K562 (cell line): ENCODE measurements around the gene GCNT3. TPM values are rescaled to one million over a fixed set of nuclear protein-coding genes. Genes with fewer than 3 reads are reported as not detected.
A peak's percentile ranks its signal among the peaks of the same experiment; 100 is the strongest.

ENCODE experiments used
- ARNT ChIP-seq, 2 experiments: fragments of 450-650 bp; IDR thresholded peaks; 2 replicates each; pipeline ENCODE4 v1.6.1; 2016; ENCODE audit warnings: mild to moderate bottlenecking in 1 of 2
- CBX3 ChIP-seq, 2 experiments: IDR thresholded peaks; 1 replicate in 1 of 2; 2 replicates in 1 of 2; pipeline ENCODE4 v1.6.1; 2012; ENCODE audit warnings: inconsistent platforms in 2 of 2, low read length in 2 of 2, borderline replicate concordance in 1 of 2, control low read depth in 1 of 2
- CGGBP1 ChIP-seq: fragments of 250-450 bp; sonication (Bioruptor Pico); IDR thresholded peaks from 2 replicates; pipeline ENCODE4 v1.9.0; 2021; ENCODE audit warnings: mild to moderate bottlenecking
- HDAC2 ChIP-seq: fragments of 450-650 bp; IDR thresholded peaks from 2 replicates; pipeline ENCODE4 v1.6.1; 2016; ENCODE audit warnings: mild to moderate bottlenecking
- MLX ChIP-seq, 2 experiments: fragments of 450-650 bp in 1 of 2; sonication (generic) in 1 of 2; formaldehyde crosslinking; conservative IDR thresholded peaks; 2 replicates each; pipeline versions ENCODE4 v1.4.0 to v1.8.1; 2020 to 2022; ENCODE audit warnings: mild to moderate bottlenecking in 1 of 2, missing genetic modification reagents in 1 of 2
- PATZ1 ChIP-seq: fragments of 250-450 bp; sonication (Bioruptor Pico); IDR thresholded peaks from 2 replicates; pipeline ENCODE4 v1.5.0; 2020; ENCODE audit warnings: mild to moderate bottlenecking, borderline replicate concordance
- PHTF2 ChIP-seq: fragments of 250-450 bp; sonication (Bioruptor Pico); IDR thresholded peaks from 2 replicates; pipeline ENCODE4 v1.5.0; 2021; ENCODE audit warnings: mild to moderate bottlenecking
- RFX5 ChIP-seq: IDR thresholded peaks from 2 replicates; pipeline ENCODE4 v1.6.1; 2011; ENCODE audit warnings: low read depth, mild to moderate bottlenecking, improper control_type of control experiment, low read length
- ZEB2 ChIP-seq: fragments of 450-650 bp; IDR thresholded peaks from 2 replicates; pipeline ENCODE4 v1.6.1; 2016
- ZNF311 ChIP-seq: fragments of 250-450 bp; sonication (Bioruptor Pico); IDR thresholded peaks from 2 replicates; pipeline ENCODE4 v1.4.0; 2020; ENCODE audit warnings: mild to moderate bottlenecking, moderate library complexity
- ZNF79 ChIP-seq: fragments of 250-450 bp; sonication (Bioruptor Pico); IDR thresholded peaks from 2 replicates; pipeline ENCODE4 v1.4.0; 2020; ENCODE audit warnings: low read depth, mild to moderate bottlenecking, moderate library complexity
- polyA plus RNA-seq, 8 experiments: library from polyadenylated mRNA; depleted of rRNA in 4 of 8; stranded (reverse) in 5 of 8; unstranded in 3 of 8; fragments of >200 nt; fragmentation: Nextera tagmentation in 2 of 8; fragmentation: Illumina TruSeq in 1 of 8; extraction: Ambion mirVana in 2 of 8; extraction: Trizol in 1 of 8; gene quantifications; 2 replicates each; pipeline versions ENCODE4 v1.2.1 to v1.2.3, GENCODE V29; 2011 to 2014; ENCODE audit warnings: inconsistent platforms in 1 of 8, missing spikeins in 1 of 8
- total RNA-seq, 7 experiments: library from RNA; depleted of rRNA in 6 of 7; stranded (reverse); fragments of >200 nt in 6 of 7; fragmentation: Illumina TruSeq in 2 of 7; extraction: Trizol in 2 of 7; gene quantifications; 2 replicates each; pipeline versions ENCODE4 v1.2.1 to v1.2.3, GENCODE V29; 2011 to 2021; ENCODE audit warnings: low replicate concordance in 1 of 7
- TF ChIP-seq, protein P1 (sequence below): fragments of 450-650 bp; IDR thresholded peaks from 2 replicates; pipeline ENCODE4 v1.6.1; 2016; ENCODE audit warnings: low read depth
- TF ChIP-seq, protein P2 (sequence below): sonication (generic); formaldehyde crosslinking; IDR thresholded peaks from 2 replicates; pipeline ENCODE4 v1.8.0; 2022; ENCODE audit warnings: missing genetic modification reagents, mild to moderate bottlenecking, borderline replicate concordance

The GCNT3 gene
- total and polyA plus RNA-seq, 9 of the 15 experiments (the other 6 are each of a cell fraction or from before 2014, with no cell fraction given), result 0.07 to 0.35 (median 0.11) TPM; not detected in 4

GRCh38 chr15:59656897-59657634 lies 45.5 kb downstream of the GCNT3 start, which contains the start of gene GTF2A2 (continued):
- TF ChIP-seq, protein P1, sequence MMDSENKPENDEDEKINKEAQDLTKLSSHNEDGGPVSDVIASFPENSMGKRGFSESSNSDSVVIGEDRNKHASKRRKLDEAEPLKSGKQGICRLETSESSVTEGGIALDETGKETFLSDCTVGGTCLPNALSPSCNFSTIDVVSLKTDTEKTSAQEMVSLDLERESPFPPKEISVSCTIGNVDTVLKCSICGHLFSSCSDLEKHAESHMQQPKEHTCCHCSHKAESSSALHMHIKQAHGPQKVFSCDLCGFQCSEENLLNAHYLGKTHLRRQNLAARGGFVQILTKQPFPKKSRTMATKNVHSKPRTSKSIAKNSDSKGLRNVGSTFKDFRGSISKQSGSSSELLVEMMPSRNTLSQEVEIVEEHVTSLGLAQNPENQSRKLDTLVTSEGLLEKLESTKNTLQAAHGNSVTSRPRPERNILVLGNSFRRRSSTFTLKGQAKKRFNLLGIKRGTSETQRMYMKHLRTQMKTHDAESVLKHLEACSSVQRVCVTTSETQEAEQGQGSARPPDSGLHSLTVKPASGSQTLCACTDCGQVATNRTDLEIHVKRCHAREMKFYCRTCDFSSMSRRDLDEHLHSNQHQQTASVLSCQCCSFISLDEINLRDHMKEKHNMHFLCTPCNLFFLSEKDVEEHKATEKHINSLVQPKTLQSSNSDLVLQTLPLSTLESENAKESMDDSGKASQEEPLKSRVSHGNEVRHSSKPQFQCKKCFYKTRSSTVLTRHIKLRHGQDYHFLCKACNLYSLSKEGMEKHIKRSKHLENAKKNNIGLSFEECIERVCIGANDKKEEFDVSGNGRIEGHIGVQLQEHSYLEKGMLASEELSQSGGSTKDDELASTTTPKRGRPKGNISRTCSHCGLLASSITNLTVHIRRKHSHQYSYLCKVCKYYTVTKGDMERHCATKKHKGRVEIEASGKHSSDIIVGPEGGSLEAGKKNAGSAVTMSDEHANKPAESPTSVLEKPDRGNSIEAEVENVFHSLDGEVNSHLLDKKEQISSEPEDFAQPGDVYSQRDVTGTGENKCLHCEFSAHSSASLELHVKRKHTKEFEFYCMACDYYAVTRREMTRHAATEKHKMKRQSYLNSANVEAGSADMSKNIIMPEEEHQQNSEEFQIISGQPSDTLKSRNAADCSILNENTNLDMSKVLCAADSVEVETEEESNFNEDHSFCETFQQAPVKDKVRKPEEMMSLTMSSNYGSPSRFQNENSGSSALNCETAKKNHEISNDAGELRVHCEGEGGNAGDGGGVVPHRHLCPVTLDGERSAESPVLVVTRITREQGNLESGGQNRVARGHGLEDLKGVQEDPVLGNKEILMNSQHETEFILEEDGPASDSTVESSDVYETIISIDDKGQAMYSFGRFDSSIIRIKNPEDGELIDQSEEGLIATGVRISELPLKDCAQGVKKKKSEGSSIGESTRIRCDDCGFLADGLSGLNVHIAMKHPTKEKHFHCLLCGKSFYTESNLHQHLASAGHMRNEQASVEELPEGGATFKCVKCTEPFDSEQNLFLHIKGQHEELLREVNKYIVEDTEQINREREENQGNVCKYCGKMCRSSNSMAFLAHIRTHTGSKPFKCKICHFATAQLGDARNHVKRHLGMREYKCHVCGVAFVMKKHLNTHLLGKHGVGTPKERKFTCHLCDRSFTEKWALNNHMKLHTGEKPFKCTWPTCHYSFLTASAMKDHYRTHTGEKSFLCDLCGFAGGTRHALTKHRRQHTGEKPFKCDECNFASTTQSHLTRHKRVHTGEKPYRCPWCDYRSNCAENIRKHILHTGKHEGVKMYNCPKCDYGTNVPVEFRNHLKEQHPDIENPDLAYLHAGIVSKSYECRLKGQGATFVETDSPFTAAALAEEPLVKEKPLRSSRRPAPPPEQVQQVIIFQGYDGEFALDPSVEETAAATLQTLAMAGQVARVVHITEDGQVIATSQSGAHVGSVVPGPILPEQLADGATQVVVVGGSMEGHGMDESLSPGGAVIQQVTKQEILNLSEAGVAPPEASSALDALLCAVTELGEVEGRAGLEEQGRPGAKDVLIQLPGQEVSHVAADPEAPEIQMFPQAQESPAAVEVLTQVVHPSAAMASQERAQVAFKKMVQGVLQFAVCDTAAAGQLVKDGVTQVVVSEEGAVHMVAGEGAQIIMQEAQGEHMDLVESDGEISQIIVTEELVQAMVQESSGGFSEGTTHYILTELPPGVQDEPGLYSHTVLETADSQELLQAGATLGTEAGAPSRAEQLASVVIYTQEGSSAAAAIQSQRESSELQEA, result no peak
- TF ChIP-seq ZNF79 (CRISPR knock-in tag), result no peak
- no peak for TF ChIP-seq RFX5
- TF ChIP-seq ZNF311 (CRISPR knock-in tag), result no peak
- TF ChIP-seq HDAC2, result no peak
- no peak for TF ChIP-seq PATZ1 (CRISPR knock-in tag)
- no peak for TF ChIP-seq ARNT (IDR thresholded peaks at IDR 0.05)
- TF ChIP-seq CGGBP1 (CRISPR knock-in tag), result peak; percentile 77; the same call in 1 of the 2 replicates
- 0 out of 4 replicates have a peak, but pooled peaks of 1 of the 2 experiments have one; percentile 30 for TF ChIP-seq MLX (CRISPR knock-in tag; conservative IDR thresholded peaks at IDR 0.05)
- TF ChIP-seq CBX3 (IDR thresholded peaks at IDR 0.05; ENCODE audit: borderline replicate concordance in 1 of 2, low read length in 2 of 2), result no peak
- TF ChIP-seq PHTF2, result no peak
- TF ChIP-seq ZEB2, result no peak
- TF ChIP-seq, protein P2, sequence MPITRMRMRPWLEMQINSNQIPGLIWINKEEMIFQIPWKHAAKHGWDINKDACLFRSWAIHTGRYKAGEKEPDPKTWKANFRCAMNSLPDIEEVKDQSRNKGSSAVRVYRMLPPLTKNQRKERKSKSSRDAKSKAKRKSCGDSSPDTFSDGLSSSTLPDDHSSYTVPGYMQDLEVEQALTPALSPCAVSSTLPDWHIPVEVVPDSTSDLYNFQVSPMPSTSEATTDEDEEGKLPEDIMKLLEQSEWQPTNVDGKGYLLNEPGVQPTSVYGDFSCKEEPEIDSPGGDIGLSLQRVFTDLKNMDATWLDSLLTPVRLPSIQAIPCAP, result no peak
